HepG2 (cell line): ENCODE results near the gene ATN1. TPM values are rescaled to one million over a fixed set of nuclear protein-coding genes. Genes with fewer than 3 reads are reported as not detected.

ENCODE experiments used
- BHLHE40 ChIP-seq: IDR thresholded peaks from 2 replicates; pipeline ENCODE4 v1.6.1; 2011; ENCODE audit warnings: low read length, improper control_type of control experiment
- CCAR2 ChIP-seq: fragments of 200-400 bp; formaldehyde crosslinking; optimal IDR thresholded peaks from 2 replicates; pipeline ENCODE3; 2018; ENCODE audit warnings: low read depth, mild to moderate bottlenecking, low read length, moderate library complexity
- CHCHD3 ChIP-seq: sonication (generic); formaldehyde crosslinking; IDR thresholded peaks from 2 replicates; pipeline ENCODE4 v1.8.0; 2022; ENCODE audit warnings: mild to moderate bottlenecking, missing genetic modification reagents, moderate library complexity
- HDAC1 ChIP-seq: sonication (generic); formaldehyde crosslinking; IDR thresholded peaks from 2 replicates; pipeline ENCODE4 v1.5.1; 2020; ENCODE audit warnings: mild to moderate bottlenecking, missing genetic modification reagents
- IKZF4 ChIP-seq: sonication (generic); formaldehyde crosslinking; IDR thresholded peaks from 2 replicates; pipeline ENCODE4 v1.5.1; 2020; ENCODE audit warnings: borderline replicate concordance, mild to moderate bottlenecking, low read depth, missing genetic modification reagents; ENCODE audit errors: not compliant biosample characterization
- LCORL ChIP-seq, 2 experiments: fragments of 450-650 bp in 1 of 2; sonication (generic) in 1 of 2; formaldehyde crosslinking in 1 of 2; IDR thresholded peaks; 2 replicates each; pipeline versions ENCODE4 v1.5.0 to v1.6.1; 2017 to 2020; ENCODE audit warnings: antibody characterized with exemption in 1 of 2, missing genetic modification reagents in 1 of 2
- MLXIP ChIP-seq: sonication (generic); formaldehyde crosslinking; IDR thresholded peaks from 2 replicates; pipeline ENCODE4 v1.9.0; 2021; ENCODE audit warnings: missing genetic modification reagents, borderline replicate concordance
- PBX2 ChIP-seq: IDR thresholded peaks from 2 replicates; pipeline ENCODE4 v1.6.1; 2016; ENCODE audit warnings: control low read depth
- SP140L ChIP-seq: sonication (generic); formaldehyde crosslinking; IDR thresholded peaks from 2 replicates; pipeline ENCODE4 v1.4.0; 2020; ENCODE audit warnings: missing genetic modification reagents, borderline replicate concordance
- ZBTB43 ChIP-seq: sonication (generic); formaldehyde crosslinking; conservative IDR thresholded peaks from 2 replicates; pipeline ENCODE4 v1.4.0; 2020; ENCODE audit warnings: missing genetic modification reagents
- ZBTB7A ChIP-seq: sonication (generic); formaldehyde crosslinking; IDR thresholded peaks from 2 replicates; pipeline ENCODE4 v1.8.0; 2022; ENCODE audit warnings: mild to moderate bottlenecking, missing genetic modification reagents
- ZFP62 ChIP-seq: sonication (generic); formaldehyde crosslinking; IDR thresholded peaks from 2 replicates; pipeline ENCODE4 v1.4.0; 2020; ENCODE audit warnings: missing genetic modification reagents
- ZMAT5 ChIP-seq: sonication (generic); formaldehyde crosslinking; IDR thresholded peaks from 2 replicates; pipeline ENCODE4 v1.5.0; 2020; ENCODE audit warnings: mild to moderate bottlenecking, low read depth, missing genetic modification reagents, borderline replicate concordance
- ZNF18 ChIP-seq: sonication (generic); formaldehyde crosslinking; IDR thresholded peaks from 2 replicates; pipeline ENCODE4 v1.8.0; 2022; ENCODE audit warnings: mild to moderate bottlenecking, missing genetic modification reagents; ENCODE audit not compliant: insufficient replicate concordance
- ZNF234 ChIP-seq: sonication (generic); formaldehyde crosslinking; conservative IDR thresholded peaks from 2 replicates; pipeline ENCODE4 v1.5.1; 2020; ENCODE audit warnings: mild to moderate bottlenecking, missing genetic modification reagents
- ZNF33A ChIP-seq: sonication (generic); formaldehyde crosslinking; IDR thresholded peaks from 2 replicates; pipeline ENCODE4 v1.5.1; 2020; ENCODE audit warnings: missing genetic modification reagents, mild to moderate bottlenecking, moderate library complexity, borderline replicate concordance
- ZNF350 ChIP-seq: sonication (generic); formaldehyde crosslinking; IDR thresholded peaks from 2 replicates; pipeline ENCODE4 v1.4.0; 2020; ENCODE audit warnings: mild to moderate bottlenecking, low read depth, missing genetic modification reagents, borderline replicate concordance
- ZNF446 ChIP-seq: sonication (generic); formaldehyde crosslinking; IDR thresholded peaks from 2 replicates; pipeline ENCODE4 v1.5.0; 2020; ENCODE audit warnings: mild to moderate bottlenecking, missing genetic modification reagents
- ZNF569 ChIP-seq: sonication (generic); formaldehyde crosslinking; IDR thresholded peaks from 2 replicates; pipeline ENCODE4 v1.5.0; 2020; ENCODE audit warnings: mild to moderate bottlenecking, missing genetic modification reagents, moderate library complexity, borderline replicate concordance
- ZNF576 ChIP-seq: sonication (generic); formaldehyde crosslinking; IDR thresholded peaks from 2 replicates; pipeline ENCODE4 v1.4.0; 2020; ENCODE audit warnings: mild to moderate bottlenecking, missing genetic modification reagents
- ZNF792 ChIP-seq: IDR thresholded peaks from 2 replicates; pipeline ENCODE4 v1.6.1; 2016
- polyA plus RNA-seq, 8 experiments: library from polyadenylated mRNA; depleted of rRNA in 3 of 8; stranded (reverse) in 7 of 8; unstranded in 1 of 8; fragments of >200 nt; fragmentation: Illumina TruSeq in 4 of 8; extraction: Trizol in 4 of 8; gene quantifications; 2 replicates each; pipeline versions ENCODE4 v1.2.1 to v1.2.3, GENCODE V29; 2011 to 2016; ENCODE audit warnings: low read depth in 4 of 8, missing spikeins in 1 of 8, mixed read lengths in 1 of 8; ENCODE audit not compliant: insufficient read depth in 1 of 8
- total RNA-seq, 5 experiments: library from RNA; depleted of rRNA; stranded (reverse); fragments of >200 nt; fragmentation: Illumina TruSeq; extraction: Trizol; gene quantifications; 2 replicates each; pipeline ENCODE4 v1.2.3, GENCODE V29; 2016; ENCODE audit warnings: low read depth in 1 of 5

The ATN1 gene
- total and polyA plus RNA-seq, 2 of the 13 experiments (the other 11 are each of a cell fraction or from before 2014, with no cell fraction given): 2.1 to 8.6 TPM

GRCh38 chr12:6914246-6914946, 13.4 kb upstream of the ATN1 start, which contains the start of gene ENO2 (continued):
- TF ChIP-seq ZNF18 (CRISPR knock-in tag) (peak; percentile 44), ZNF234 (CRISPR knock-in tag) (no peak), ZNF350 (CRISPR knock-in tag) (0 out of 2 replicates have a peak, but pooled peaks have one; percentile 5), ZNF33A (CRISPR knock-in tag) (0 out of 2 replicates have a peak, but pooled peaks have one; percentile 13), ZNF576 (CRISPR knock-in tag) (no peak), BHLHE40 (no peak), ZNF569 (no peak), ZBTB7A (no peak), ZFP62 (CRISPR knock-in tag) (no peak), LCORL (IDR thresholded peaks at IDR 0.05) (no peak), LCORL (CRISPR knock-in tag; IDR thresholded peaks at IDR 0.05) (no peak), ZBTB43 (CRISPR knock-in tag) (no peak), ZNF446 (CRISPR knock-in tag) (no peak), CCAR2 (no peak), ZMAT5 (CRISPR knock-in tag) (no peak), MLXIP (CRISPR knock-in tag) (no peak), ZNF792 (CRISPR knock-in tag) (no peak), SP140L (no peak), CHCHD3 (CRISPR knock-in tag) (peak; percentile 57; the same call in 1 of the 2 replicates), IKZF4 (CRISPR knock-in tag) (no peak), PBX2 (no peak), HDAC1 (CRISPR knock-in tag) (no peak; the same call in 1 of the 2 replicates)
